ENCODE data around the gene VAPA. TPM values are rescaled to one million over a fixed set of nuclear protein-coding genes. Genes with fewer than 3 reads are reported as not detected.

The VAPA gene
- total RNA-seq, 2 donors from 2014 or later, result 122 to 168 TPM

GRCh38 chr18:9993521-9994025 is 79.8 kb downstream of the VAPA start:
- H3K9me3 ChIP-seq (ENCODE audit: control insufficient read depth, low read length), result peaks cover 15% of the 10 kb centered on the region
- H3K27ac Mint-ChIP-seq, result no peak overlapping the region
- WGBS, 2 experiments (ENCODE audit: insufficient coverage in 1 of 2, insufficient read length in 1 of 2), result 94 to 98% methylated on average over 7 to 14 of the region's 14 CpGs
- no peaks in the 10 kb centered on the region for H3K36me3 Mint-ChIP-seq (ENCODE audit: low read depth)
- peak overlapping the region; percentile 38 for H3K27ac ChIP-seq (ENCODE audit: low read depth, low read length)
- TF ChIP-seq CTCF (conservative IDR thresholded peaks at IDR 0.05), result no peak
- no peak overlapping the region for H3K4me3 ChIP-seq (ENCODE audit: low read length)
- H3K27me3 ChIP-seq (ENCODE audit: control insufficient read depth, insufficient read depth, low read length, poor library complexity, severe bottlenecking), result no peaks in the 10 kb centered on the region
- H3K9ac ChIP-seq (ENCODE audit: extremely low read depth, low read length, poor library complexity, severe bottlenecking), result no peak overlapping the region
- H3K4me1 Mint-ChIP-seq, result peaks cover 10% of the 10 kb centered on the region
- peaks cover 12% of the 10 kb centered on the region for H3K27me3 Mint-ChIP-seq (ENCODE audit: insufficient read depth)
- DNase-seq, result no peak
- no peak overlapping the region for H3K4me3 Mint-ChIP-seq
- peaks cover 10% of the 10 kb centered on the region for H3K9me3 Mint-ChIP-seq
- no peaks in the 10 kb centered on the region for H3K4me1 ChIP-seq (ENCODE audit: control insufficient read depth, insufficient read depth, low read length)
- H3K36me3 ChIP-seq (ENCODE audit: control insufficient read depth, insufficient read depth, low read length), result no peaks in the 10 kb centered on the region

GRCh38 chr18:9994026-9994570 is 80.3 kb downstream of the VAPA start:
- Mint-ChIP-seq H3K27me3 (ENCODE audit: insufficient read depth) (peaks cover 12% of the 10 kb centered on the region), H3K36me3 (ENCODE audit: low read depth) (no peaks in the 10 kb centered on the region), H3K9me3 (peaks cover 10% of the 10 kb centered on the region), H3K4me1 (peaks cover 10% of the 10 kb centered on the region), H3K27ac (no peak overlapping the region), H3K4me3 (no peak overlapping the region)
- TF ChIP-seq CTCF (conservative IDR thresholded peaks at IDR 0.05), result no peak
- Histone ChIP-seq H3K27ac (ENCODE audit: low read depth, low read length) (peak overlapping the region; percentile 38), H3K9ac (ENCODE audit: extremely low read depth, low read length, poor library complexity, severe bottlenecking) (no peak overlapping the region), H3K36me3 (ENCODE audit: control insufficient read depth, insufficient read depth, low read length) (no peaks in the 10 kb centered on the region), H3K4me1 (ENCODE audit: control insufficient read depth, insufficient read depth, low read length) (no peaks in the 10 kb centered on the region), H3K27me3 (ENCODE audit: control insufficient read depth, insufficient read depth, low read length, poor library complexity, severe bottlenecking) (no peaks in the 10 kb centered on the region), H3K9me3 (ENCODE audit: control insufficient read depth, low read length) (peaks cover 19% of the 10 kb centered on the region), H3K4me3 (ENCODE audit: low read length) (no peak overlapping the region)
- WGBS, 2 experiments (ENCODE audit: insufficient coverage in 1 of 2, insufficient read length in 1 of 2), result 80 to 92% methylated on average over 9 to 11 of the region's 11 CpGs
- no peak for DNase-seq

GRCh38 chr18:9994701-9995235 is 81.0 kb downstream of the VAPA start:
- Mint-ChIP-seq H3K9me3 (peaks cover 12% of the 10 kb centered on the region), H3K27me3 (ENCODE audit: insufficient read depth) (peaks cover 12% of the 10 kb centered on the region), H3K4me3 (no peak overlapping the region), H3K4me1 (peaks cover 10% of the 10 kb centered on the region), H3K27ac (no peak overlapping the region), H3K36me3 (ENCODE audit: low read depth) (no peaks in the 10 kb centered on the region)
- Histone ChIP-seq H3K27me3 (ENCODE audit: control insufficient read depth, insufficient read depth, low read length, poor library complexity, severe bottlenecking) (no peaks in the 10 kb centered on the region), H3K4me1 (ENCODE audit: control insufficient read depth, insufficient read depth, low read length) (no peaks in the 10 kb centered on the region), H3K27ac (ENCODE audit: low read depth, low read length) (no peak overlapping the region), H3K36me3 (ENCODE audit: control insufficient read depth, insufficient read depth, low read length) (no peaks in the 10 kb centered on the region), H3K9ac (ENCODE audit: extremely low read depth, low read length, poor library complexity, severe bottlenecking) (no peak overlapping the region), H3K9me3 (ENCODE audit: control insufficient read depth, low read length) (peaks cover 26% of the 10 kb centered on the region), H3K4me3 (ENCODE audit: low read length) (no peak overlapping the region)
- no peak for DNase-seq
- TF ChIP-seq CTCF (conservative IDR thresholded peaks at IDR 0.05), result no peak
- 80 to 82% methylated on average over 6 of the region's 6 CpGs for WGBS, 2 experiments (ENCODE audit: insufficient coverage in 1 of 2, insufficient read length in 1 of 2)

Data from endodermal cell (in vitro differentiated cells).